Measurements from ENCODE around the gene TAX1BP3. TPM values are rescaled to one million over a fixed set of nuclear protein-coding genes. Genes with fewer than 3 reads are reported as not detected.

The TAX1BP3 gene
- polyA plus RNA-seq, 1 donor from 2014 or later = 72.1 TPM

DNA sequence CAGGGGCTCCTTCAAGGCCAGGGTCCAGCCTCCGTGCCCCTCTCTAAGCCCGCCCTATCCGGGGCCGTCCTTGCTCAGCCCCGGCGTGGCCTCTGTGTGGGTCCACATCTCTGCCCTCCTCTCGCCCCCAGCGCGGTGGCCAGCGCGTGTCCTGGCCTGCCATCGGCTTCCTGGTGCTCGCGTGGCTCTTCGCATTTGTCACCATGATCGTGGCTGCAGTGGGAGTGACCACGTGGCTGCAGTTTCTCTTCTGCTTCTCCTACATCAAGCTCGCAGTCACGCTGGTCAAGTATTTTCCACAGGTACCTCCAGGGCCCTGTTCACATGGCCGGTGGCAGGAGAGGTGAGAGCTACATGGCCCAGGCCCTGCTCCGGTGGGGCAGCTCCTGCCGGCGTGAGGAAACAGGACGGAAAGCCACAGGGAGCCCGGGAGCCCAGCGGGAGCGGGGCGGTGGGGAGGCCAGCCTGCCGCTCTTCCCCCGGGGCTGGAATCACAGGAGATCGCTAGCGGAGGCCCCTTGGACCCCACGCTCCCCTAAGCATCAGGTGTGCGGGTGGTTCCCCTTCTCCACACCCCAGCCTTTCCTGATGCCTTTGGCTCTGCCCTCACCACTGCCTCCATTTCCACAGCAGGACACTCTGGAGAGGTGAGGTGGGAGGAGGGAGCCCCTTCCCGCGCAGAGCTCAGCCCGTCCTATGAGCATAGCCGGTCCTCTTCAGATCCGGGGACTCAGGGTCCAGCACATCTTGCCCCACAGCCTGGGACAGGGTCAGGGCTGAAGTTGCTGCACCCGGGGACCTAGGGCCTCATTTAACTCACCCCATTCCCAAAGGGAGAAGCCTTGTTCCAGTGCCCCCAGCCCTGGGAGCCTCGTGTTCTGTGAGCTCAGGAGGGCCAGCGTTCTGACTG lies 10.2 kb downstream of the TAX1BP3 start:
- Mint-ChIP-seq H3K4me3 (peak overlapping the region in 1 of 4 donors; percentile 72), H3K27me3 (no peaks in the 10 kb centered on the region), H3K4me1 (peaks cover 1 to 4% (median 2%) of the 10 kb centered on the region in 3 donors), H3K9me3 (no peaks in the 10 kb centered on the region), H3K36me3 (peaks cover 7% of the 10 kb centered on the region), H3K27ac (peak overlapping the region in 2 of 3 donors; percentile 26 to 53)

DNA sequence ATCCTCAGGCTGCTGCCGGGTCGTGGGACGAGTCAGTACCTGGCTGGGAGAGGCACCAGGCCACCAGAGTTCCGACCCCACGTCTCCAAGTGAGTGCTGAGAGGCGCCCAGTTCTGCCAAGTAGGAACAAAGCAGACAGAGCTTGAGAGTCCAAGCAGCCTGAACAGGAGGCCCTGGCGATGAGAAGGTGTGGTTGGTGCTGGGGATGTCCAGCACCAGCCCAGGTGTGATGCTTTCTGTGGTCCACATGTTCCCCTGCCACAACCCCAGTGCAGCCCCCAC lies 10.8 kb downstream of the TAX1BP3 start:
- H3K27me3 Mint-ChIP-seq = no peaks in the 10 kb centered on the region
- no peaks in the 10 kb centered on the region for H3K9me3 Mint-ChIP-seq
- peaks cover 7% of the 10 kb centered on the region for H3K36me3 Mint-ChIP-seq
- peak overlapping the region in 1 of 3 donors; percentile 26 for H3K27ac Mint-ChIP-seq
- H3K4me1 Mint-ChIP-seq = peaks cover 1 to 4% (median 2%) of the 10 kb centered on the region in 3 donors
- H3K4me3 Mint-ChIP-seq = peak overlapping the region in 1 of 4 donors; percentile 72

DNA sequence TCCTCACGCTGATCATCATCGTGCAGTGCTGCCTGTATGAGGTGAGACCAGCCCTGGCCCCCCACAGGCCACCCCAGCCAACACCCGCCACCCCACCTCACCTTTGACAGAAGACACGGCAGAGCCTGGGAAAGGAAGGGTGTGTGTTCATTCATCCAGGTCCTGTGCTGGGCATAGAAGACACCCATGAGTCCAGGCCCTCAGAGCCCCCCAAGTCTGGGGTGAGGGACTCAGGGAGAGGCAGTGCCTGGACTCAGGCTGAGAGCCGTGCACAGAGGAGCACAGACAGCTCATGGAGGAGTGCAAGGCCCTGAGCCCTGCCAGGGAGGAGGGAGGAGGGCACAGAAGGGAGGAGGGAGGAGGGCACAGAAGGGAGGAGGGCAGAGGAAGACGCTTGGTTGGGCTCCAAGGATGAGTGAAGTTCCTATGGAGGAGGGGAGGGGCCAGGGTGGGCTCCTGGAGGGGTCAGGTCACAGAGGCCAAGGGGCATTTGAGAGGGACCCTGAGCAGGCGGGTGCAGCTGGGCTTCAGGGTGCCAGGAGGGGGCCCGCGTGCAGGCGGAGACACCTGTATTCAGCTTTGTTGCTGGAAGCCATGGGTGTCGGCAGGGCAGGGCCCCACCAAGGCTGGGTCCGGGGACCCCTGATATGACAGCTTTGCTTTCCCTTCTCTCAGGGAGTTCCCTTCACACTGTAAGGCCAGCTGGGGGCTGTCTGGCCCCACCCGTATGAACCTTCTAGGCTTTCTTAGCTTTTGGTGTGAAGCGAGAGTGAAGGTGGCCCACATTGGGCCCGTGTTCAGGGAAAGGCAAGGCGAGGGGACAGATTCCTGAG lies 11.4 kb downstream of the TAX1BP3 start:
- no peak overlapping the region for H3K4me3 Mint-ChIP-seq
- peaks cover 1 to 4% (median 2%) of the 10 kb centered on the region in 3 donors for H3K4me1 Mint-ChIP-seq
- peak overlapping the region in 2 of 3 donors; percentile 26 to 92 for H3K27ac Mint-ChIP-seq
- peaks cover 5% of the 10 kb centered on the region for H3K36me3 Mint-ChIP-seq
- H3K27me3 Mint-ChIP-seq = no peaks in the 10 kb centered on the region
- H3K9me3 Mint-ChIP-seq = no peaks in the 10 kb centered on the region

DNA sequence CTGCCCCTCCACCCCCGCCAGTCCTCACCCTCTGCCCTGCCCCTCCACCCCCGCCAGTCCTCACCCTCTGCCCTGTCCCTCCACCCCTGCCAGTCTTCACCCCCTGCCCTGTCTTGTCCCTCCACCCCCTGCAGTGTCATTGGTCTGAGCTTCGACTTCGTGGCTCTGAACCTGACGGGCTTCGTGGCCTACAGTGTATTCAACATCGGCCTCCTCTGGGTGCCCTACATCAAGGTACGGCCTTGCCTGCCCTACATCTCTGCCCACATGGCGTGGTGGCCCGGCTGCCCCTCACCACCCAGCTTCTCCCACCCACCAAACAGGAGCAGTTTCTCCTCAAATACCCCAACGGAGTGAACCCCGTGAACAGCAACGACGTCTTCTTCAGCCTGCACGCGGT lies 12.0 kb downstream of the TAX1BP3 start:
- Mint-ChIP-seq H3K27me3 (no peaks in the 10 kb centered on the region), H3K4me3 (no peak overlapping the region), H3K27ac (peak overlapping the region in 1 of 3 donors; percentile 92), H3K9me3 (no peaks in the 10 kb centered on the region), H3K36me3 (peaks cover 5% of the 10 kb centered on the region), H3K4me1 (peaks cover 1 to 4% (median 2%) of the 10 kb centered on the region in 3 donors)

DNA sequence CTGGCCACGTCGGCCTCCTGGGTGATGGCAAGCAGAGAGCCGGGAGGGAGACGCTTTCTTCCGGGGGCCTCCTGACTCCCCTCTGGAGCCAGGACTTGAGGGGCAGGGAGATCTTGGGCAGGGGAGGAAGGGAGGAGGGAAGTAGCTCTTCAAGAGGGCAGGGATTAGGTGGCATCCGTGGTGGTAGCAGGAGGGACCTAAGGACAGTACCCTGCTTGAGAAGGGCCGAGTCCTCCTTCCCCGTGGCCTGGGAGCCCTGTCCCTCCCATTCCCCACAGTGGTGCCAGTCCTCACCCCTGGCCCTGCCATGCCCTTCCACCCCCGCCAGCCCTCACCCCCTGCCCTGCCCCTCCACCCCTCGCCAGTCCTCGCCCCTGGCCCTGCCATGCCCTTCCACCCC lies 12.6 kb downstream of the TAX1BP3 start:
- peak overlapping the region in 1 of 3 donors; percentile 50 for H3K27ac Mint-ChIP-seq
- no peaks in the 10 kb centered on the region for H3K9me3 Mint-ChIP-seq
- peaks cover 2% of the 10 kb centered on the region for H3K36me3 Mint-ChIP-seq
- no peak overlapping the region for H3K4me3 Mint-ChIP-seq
- H3K4me1 Mint-ChIP-seq = peaks cover 1 to 4% (median 2%) of the 10 kb centered on the region in 3 donors
- no peaks in the 10 kb centered on the region for H3K27me3 Mint-ChIP-seq

DNA sequence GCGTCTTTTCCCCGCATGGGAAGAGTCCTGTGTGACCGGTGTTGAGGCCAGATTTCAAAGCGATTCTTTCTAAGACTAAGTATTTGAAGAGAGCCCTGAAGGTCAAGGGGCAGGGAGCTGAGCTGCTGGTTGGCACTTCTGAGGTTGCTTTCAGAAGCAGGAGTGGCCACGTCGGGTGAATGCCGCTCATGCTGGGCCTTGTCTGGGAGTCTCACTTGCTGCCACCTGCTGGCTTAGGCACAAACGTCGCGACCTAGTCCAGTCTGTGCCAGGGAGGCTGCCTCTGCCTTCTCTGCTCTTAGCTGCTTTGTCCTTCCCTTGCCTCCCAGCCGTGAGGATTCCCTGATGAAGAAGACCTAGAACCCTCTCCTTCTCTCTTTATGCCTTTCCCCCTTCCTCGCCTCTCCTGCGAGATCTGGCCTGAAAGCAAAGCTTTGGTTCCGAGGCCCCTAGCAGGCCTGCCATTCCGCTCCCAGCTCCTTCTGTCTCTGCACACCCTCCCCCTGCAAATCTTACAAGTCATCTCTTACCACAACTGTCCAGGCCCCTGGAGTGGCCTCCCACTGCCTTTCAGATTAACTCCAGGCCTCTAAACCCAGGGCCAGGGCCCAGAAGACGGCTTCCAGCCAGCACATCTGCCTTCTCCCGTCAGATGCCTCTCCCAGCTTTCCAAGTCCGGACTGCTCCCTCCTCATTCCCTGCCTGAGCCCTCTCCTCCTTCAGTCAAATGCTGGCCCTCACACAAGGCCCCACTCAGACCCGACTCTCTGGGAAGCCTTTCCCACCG lies 20.4 kb downstream of the TAX1BP3 start:
- Mint-ChIP-seq H3K4me1 (peaks cover 12 to 16% (median 15%) of the 10 kb centered on the region in 3 donors), H3K27ac (peak overlapping the region in 1 of 3 donors; percentile 68), H3K9me3 (no peaks in the 10 kb centered on the region), H3K4me3 (peak overlapping the region in 1 of 4 donors; percentile 68), H3K27me3 (no peaks in the 10 kb centered on the region), H3K36me3 (peaks cover 2% of the 10 kb centered on the region)

DNA sequence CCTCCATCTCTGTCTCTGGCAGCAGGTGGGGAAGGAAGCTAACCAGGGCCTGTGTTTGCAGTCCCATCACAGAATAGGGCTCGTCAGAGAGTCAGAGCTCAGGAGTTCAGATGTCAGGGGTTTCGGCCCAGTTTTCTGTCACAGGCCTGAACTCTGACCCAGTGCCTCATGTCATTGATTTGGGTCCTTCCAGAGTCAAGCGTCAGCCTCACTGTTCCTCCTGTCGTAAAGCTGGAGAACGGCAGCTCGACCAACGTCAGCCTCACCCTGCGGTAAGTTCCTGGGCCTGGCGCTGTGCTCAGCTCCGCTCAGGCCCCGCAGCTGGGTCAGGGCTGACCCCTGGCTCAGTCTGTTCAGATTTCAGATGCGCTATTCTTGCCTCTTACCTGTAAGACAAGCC lies 21.1 kb downstream of the TAX1BP3 start:
- peaks cover 12 to 16% (median 15%) of the 10 kb centered on the region in 3 donors for H3K4me1 Mint-ChIP-seq
- no peak overlapping the region for H3K4me3 Mint-ChIP-seq

DNA sequence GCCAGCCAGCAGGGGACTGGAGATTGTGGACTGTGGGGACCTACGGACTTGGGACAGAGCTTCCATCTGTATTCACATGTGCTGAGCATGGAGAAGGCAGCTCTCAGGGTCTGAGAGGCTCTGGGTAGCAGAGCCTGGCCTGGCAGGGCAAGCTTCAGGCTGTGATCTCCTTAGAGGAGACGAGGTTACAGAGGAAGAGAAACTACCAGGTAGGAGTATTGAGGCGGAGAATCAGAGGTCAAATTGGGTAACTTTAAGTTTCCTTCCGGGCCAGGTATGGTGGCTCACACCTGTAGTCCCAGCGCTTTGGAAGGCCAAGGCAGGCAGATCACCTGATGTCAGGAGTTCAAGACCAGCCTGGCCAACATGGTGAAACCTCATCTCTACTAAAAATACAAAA lies 23.1 kb downstream of the TAX1BP3 start:
- Mint-ChIP-seq H3K36me3 (peaks cover 2% of the 10 kb centered on the region), H3K27ac (peak overlapping the region; percentile 57 to 96 (median 83)), H3K27me3 (no peaks in the 10 kb centered on the region), H3K9me3 (no peaks in the 10 kb centered on the region), H3K4me3 (peak overlapping the region in 2 of 4 donors; percentile 41 to 94), H3K4me1 (peaks cover 12 to 16% (median 15%) of the 10 kb centered on the region in 3 donors)

More for the DNA sequence above, 21.1 kb downstream of the TAX1BP3 start:
- Mint-ChIP-seq H3K36me3 (peaks cover 2% of the 10 kb centered on the region), H3K9me3 (no peaks in the 10 kb centered on the region), H3K27me3 (no peaks in the 10 kb centered on the region), H3K27ac (peak overlapping the region in 1 of 3 donors; percentile 86)

DNA sequence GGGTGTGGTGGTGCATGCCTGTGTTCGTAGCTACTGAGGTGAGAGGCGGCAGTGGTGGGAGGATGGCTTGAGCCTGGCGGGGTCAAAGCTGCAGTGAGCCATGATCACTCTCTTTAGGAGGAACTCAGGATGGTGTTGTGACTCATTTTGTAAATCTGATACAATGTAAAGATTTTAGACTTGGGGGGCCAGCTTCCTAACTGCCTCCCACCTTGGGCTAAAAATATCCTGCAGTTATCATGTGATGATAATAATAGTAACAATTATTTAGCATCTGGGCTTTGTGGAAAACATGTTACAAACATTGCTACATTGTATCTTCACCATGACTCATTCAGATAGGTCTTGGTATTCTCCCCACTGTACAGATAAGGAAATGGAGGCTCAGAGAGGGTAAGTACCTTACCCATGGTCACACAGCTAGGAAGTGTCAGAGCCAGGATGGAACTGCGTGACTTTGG lies 24.5 kb downstream of the TAX1BP3 start:
- Mint-ChIP-seq H3K27me3 (no peaks in the 10 kb centered on the region), H3K27ac (peak overlapping the region in 1 of 3 donors; percentile 9), H3K9me3 (no peaks in the 10 kb centered on the region), H3K4me3 (no peak overlapping the region), H3K36me3 (peaks cover 2% of the 10 kb centered on the region), H3K4me1 (peaks cover 12 to 22% (median 17%) of the 10 kb centered on the region in 3 donors)

DNA sequence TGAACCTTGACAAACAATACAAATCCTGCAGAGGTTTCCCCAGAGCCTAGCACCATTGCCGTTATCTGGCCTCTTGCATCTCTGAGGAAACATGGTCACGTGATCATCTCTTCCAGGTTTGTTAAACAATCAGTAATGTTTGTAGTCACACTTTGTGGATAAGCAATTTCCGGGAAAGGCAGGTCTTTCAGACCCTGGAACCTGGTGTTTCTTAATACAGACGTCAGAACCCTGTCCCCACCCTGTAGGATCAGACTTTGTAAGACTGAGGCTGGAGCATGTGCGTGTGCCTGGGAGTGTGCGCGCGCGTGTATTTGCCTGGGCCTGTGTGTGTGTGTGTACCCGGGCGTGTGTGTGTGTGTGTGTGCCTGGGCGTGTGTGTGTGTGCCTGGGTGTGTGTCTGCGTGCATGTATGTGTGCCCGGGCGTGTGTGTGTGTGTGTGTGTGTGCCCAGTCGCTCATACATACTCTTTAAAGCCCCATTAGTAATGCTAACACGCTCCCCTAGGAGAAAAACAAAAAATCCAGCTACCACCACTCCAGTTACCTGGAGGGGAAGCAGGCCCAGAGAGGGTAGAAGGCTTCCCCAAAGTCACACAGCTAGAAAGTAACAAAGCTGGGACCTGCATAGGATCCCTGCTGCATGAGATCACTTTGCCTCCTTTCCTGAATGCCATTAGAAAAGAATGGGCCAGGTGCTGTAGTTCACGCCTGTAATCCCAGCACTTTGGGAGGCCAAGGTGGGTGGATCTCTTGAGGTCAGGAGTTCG lies 26.5 kb downstream of the TAX1BP3 start:
- Mint-ChIP-seq H3K9me3 (no peaks in the 10 kb centered on the region), H3K4me3 (peak overlapping the region in 1 of 4 donors; percentile 7), H3K4me1 (peaks cover 21 to 23% (median 21%) of the 10 kb centered on the region in 3 donors), H3K27me3 (no peaks in the 10 kb centered on the region), H3K27ac (peak overlapping the region in 1 of 3 donors; percentile 35), H3K36me3 (peaks cover 3% of the 10 kb centered on the region)

DNA sequence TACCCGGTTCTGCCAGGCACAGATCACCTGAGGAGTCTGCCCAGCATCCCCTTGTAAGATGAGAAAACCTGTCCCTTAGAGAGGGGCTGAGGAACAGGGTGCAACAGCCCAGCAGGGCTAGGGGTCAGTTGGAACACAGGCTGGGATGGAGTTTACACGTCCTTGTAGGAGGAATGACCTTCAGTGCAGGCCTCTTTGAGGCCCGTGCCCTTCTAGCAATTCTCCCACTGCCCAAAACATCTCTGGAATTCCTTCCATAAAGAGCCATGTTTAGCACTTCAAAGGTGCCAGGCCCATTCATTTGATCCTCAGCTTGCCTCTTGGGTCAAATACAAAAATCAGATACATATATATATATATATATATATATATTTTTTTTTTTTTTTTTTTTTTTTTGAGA lies 27.4 kb downstream of the TAX1BP3 start:
- Mint-ChIP-seq H3K9me3 (no peaks in the 10 kb centered on the region), H3K4me3 (peak overlapping the region in 1 of 4 donors; percentile 80), H3K27me3 (no peaks in the 10 kb centered on the region), H3K4me1 (peaks cover 19 to 20% (median 19%) of the 10 kb centered on the region in 3 donors), H3K27ac (peak overlapping the region in 1 of 3 donors; percentile 35), H3K36me3 (peaks cover 3% of the 10 kb centered on the region)

DNA sequence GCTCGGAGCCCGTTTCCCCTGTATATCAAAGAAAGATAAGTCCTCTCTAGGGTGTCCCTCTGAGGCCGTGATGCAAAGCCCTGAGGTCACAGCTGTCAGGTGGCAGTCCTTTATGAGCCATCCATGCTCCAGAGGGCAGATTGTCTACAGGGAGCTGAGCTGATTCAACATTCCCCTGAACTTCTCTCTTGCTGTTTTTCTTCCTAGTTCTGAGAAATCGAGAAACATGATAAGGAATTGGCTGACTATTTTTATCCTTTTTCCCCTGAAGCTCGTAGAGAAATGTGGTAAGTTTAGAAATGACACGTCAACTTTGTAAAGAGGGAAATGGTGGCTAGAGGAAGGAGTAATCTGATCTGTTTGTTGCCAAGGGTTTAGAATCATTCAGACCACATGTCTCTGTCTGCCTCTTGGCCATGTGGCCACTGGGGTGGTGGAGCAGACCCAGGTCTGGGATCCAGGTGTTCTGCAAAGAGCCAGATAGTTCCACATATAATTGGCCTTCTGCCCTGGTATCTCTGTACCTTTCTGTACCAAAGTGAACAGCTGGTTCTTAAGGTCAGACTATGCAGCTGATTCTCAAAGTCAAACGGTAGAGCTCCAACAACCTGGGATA lies 28.3 kb downstream of the TAX1BP3 start:
- Mint-ChIP-seq H3K27me3 (no peaks in the 10 kb centered on the region), H3K4me3 (peak overlapping the region in 2 of 4 donors; percentile 25 to 80), H3K4me1 (peaks cover 10 to 12% (median 12%) of the 10 kb centered on the region in 3 donors), H3K9me3 (no peaks in the 10 kb centered on the region), H3K36me3 (peaks cover 3% of the 10 kb centered on the region), H3K27ac (peak overlapping the region in 1 of 3 donors; percentile 28)

DNA sequence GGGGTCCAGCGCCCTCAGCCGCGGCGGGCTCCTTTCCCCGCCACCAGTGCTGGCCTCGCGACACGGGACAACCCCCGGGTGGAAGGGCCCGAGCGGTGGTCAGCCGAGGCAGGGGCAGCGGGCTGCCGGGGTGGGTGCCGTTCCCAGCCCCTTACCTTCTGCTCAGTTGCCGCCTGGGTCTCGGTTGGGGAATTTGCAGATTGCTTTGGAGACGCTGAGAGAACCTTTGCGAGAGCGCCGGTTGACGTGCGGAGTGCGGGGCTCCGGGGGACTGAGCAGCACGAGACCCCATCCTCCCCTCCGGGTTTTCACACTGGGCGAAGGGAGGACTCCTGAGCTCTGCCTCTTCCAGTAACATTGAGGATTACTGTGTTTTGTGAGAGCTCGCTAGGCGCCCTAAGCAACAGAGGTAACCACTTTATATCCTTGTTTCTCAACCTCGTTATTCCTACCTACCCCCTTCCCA lies 31.4 kb downstream of the TAX1BP3 start:
- Mint-ChIP-seq H3K4me3 (peak overlapping the region; percentile 92 to 100 (median 97)), H3K27ac (peak overlapping the region; percentile 97 to 100 (median 99)), H3K9me3 (no peaks in the 10 kb centered on the region), H3K27me3 (no peaks in the 10 kb centered on the region), H3K4me1 (peaks cover 9 to 16% (median 13%) of the 10 kb centered on the region in 3 donors), H3K36me3 (peaks cover 3% of the 10 kb centered on the region)
